Neural progenitor cell (in vitro differentiated cells): ENCODE results near the gene TLNRD1.

ENCODE experiments used
- CTCF ChIP-seq: fragments of 200-600 bp; sonication (generic); IDR thresholded peaks from 2 replicates; pipeline ENCODE4 v1.5.1; 2017; ENCODE audit warnings: antibody characterized with exemption, mild to moderate bottlenecking
- EZH2 ChIP-seq: fragments of 200-600 bp; sonication (generic); IDR thresholded peaks from 2 replicates; pipeline ENCODE4 v1.6.1; 2017; ENCODE audit warnings: antibody characterized with exemption, mild to moderate bottlenecking, moderate library complexity
- EZH2phosphoT487 ChIP-seq: fragments of 200-600 bp; sonication (generic); IDR thresholded peaks from 2 replicates; pipeline ENCODE4 v1.6.1; 2017; ENCODE audit warnings: antibody characterized with exemption

- no peak for TF ChIP-seq CTCF
- no peak for TF ChIP-seq EZH2
- TF ChIP-seq EZH2phosphoT487 = no peak
These were observed 29.6 kb downstream of the TLNRD1 start for GRCh38 chr15:81030301-81030750.
